Left lung (tissue), 10 donors: ENCODE data around the gene SOX11. TPM values are rescaled to one million over a fixed set of nuclear protein-coding genes. Genes with fewer than 3 reads are reported as not detected.

Source experiments
- ATAC-seq: fragments of 200-7000 bp; cut with Tn5 transposase; one replicate; pipeline ENCODE4 v1.9.1; 2020; ENCODE audit warnings: moderate library complexity
- DNase-seq, 4 donors: peaks; one replicate each; pipeline ENCODE4 v3.0.0-alpha.2; 2013 to 2020
- H3K27ac ChIP-seq, 2 donors: fragments of 200-600 bp; sonication (generic) in 1 of 2; one replicate each; pipeline versions ENCODE4 v1.5.0 to v1.8.0; 2020 to 2021
- H3K27me3 ChIP-seq, 2 donors: fragments of 200-600 bp; sonication (generic) in 1 of 2; one replicate each; pipeline versions ENCODE4 v1.5.0 to v1.8.0; 2020 to 2021
- H3K36me3 ChIP-seq, 2 donors: fragments of 200-600 bp; sonication (generic) in 1 of 2; one replicate each; pipeline versions ENCODE4 v1.5.0 to v1.8.0; 2020 to 2021
- H3K4me1 ChIP-seq, 2 donors: fragments of 200-600 bp; one replicate each; pipeline ENCODE4 v1.8.0; 2021
- H3K4me3 ChIP-seq, 2 donors: fragments of 200-600 bp; sonication (generic) in 1 of 2; one replicate each; pipeline versions ENCODE4 v1.5.0 to v1.8.0; 2020 to 2021; ENCODE audit warnings: mild to moderate bottlenecking in 1 of 2
- H3K9me3 ChIP-seq, 2 donors: fragments of 200-600 bp; sonication (generic) in 1 of 2; one replicate each; pipeline versions ENCODE4 v1.5.0 to v1.8.0; 2020 to 2021
- intact Hi-C, 2 donors: fragments of 100-400 bp; cut with DNase I; formaldehyde crosslinking; loops; one replicate each; pipeline versions ENCODE4 v1.11.2 to v1.14.2; 2022
- polyA plus RNA-seq, 6 donors: library from polyadenylated mRNA; unstranded; fragments of 120-200 nt; gene quantifications; one replicate each; pipeline ENCODE4 v1.2.1, GENCODE V29; 2013; ENCODE audit not compliant: insufficient read length in 6 of 6
- total RNA-seq, 2 donors: library from RNA; stranded (reverse); fragmentation: NEBNext Ultra II Directional; extraction: Animal tissue kit (Norgen Biotek cat#: 25700); gene quantifications; one replicate each; pipeline ENCODE4 v1.2.1, GENCODE V29; 2021
- TF ChIP-seq, protein P1 (sequence below), 2 donors: fragments of 200-600 bp; sonication (generic) in 1 of 2; IDR thresholded peaks; one replicate each; pipeline versions ENCODE4 v1.5.0 to v1.8.0; 2021; ENCODE audit warnings: antibody characterized with exemption in 2 of 2
- donor health status: DM: no; HTN: yes; CAD: no.
- donor health status: DM: no; HTN: no; CAD: no.

The SOX11 gene
- total and polyA plus RNA-seq, 8 donors, result 0.05 to 48.1 (median 42.0) TPM

GRCh38 chr2:5698134-5698533, 6.0 kb downstream of the SOX11 start:
- DNase-seq (no peak), ATAC-seq (no peak)
- Histone ChIP-seq H3K9me3 (no peaks in the 10 kb centered on the region), H3K27ac (no peak overlapping the region), H3K27me3 (peaks cover 58 to 89% of the 10 kb centered on the region in 2 donors), H3K36me3 (no peaks in the 10 kb centered on the region), H3K4me1 (peaks cover 5 to 22% of the 10 kb centered on the region in 2 donors), H3K4me3 (no peak overlapping the region)
- intact Hi-C loops, result no loop called here
- TF ChIP-seq, protein P1, sequence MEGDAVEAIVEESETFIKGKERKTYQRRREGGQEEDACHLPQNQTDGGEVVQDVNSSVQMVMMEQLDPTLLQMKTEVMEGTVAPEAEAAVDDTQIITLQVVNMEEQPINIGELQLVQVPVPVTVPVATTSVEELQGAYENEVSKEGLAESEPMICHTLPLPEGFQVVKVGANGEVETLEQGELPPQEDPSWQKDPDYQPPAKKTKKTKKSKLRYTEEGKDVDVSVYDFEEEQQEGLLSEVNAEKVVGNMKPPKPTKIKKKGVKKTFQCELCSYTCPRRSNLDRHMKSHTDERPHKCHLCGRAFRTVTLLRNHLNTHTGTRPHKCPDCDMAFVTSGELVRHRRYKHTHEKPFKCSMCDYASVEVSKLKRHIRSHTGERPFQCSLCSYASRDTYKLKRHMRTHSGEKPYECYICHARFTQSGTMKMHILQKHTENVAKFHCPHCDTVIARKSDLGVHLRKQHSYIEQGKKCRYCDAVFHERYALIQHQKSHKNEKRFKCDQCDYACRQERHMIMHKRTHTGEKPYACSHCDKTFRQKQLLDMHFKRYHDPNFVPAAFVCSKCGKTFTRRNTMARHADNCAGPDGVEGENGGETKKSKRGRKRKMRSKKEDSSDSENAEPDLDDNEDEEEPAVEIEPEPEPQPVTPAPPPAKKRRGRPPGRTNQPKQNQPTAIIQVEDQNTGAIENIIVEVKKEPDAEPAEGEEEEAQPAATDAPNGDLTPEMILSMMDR (IDR thresholded peaks at IDR 0.05), result no peak

- H3K9me3 ChIP-seq, result no peaks in the 10 kb centered on the region
- TF ChIP-seq, protein P1 (IDR thresholded peaks at IDR 0.05), result no peak
- H3K36me3 ChIP-seq, result no peaks in the 10 kb centered on the region
- ATAC-seq (no peak), DNase-seq (no peak)
- H3K4me3 ChIP-seq, result no peak overlapping the region
- peaks cover 42 to 75% of the 10 kb centered on the region in 2 donors for H3K27me3 ChIP-seq
- intact Hi-C loops, result no loop called here
- no peak overlapping the region for H3K27ac ChIP-seq
- H3K4me1 ChIP-seq, result peaks cover 5 to 15% of the 10 kb centered on the region in 2 donors
Measured at GRCh38 chr2:5699963-5700362, 7.8 kb downstream of the SOX11 start.

GRCh38 chr2:5700551-5700950, 8.4 kb downstream of the SOX11 start:
- intact Hi-C loops, result no loop called here
- Histone ChIP-seq H3K4me3 (no peak overlapping the region), H3K27me3 (peaks cover 36 to 69% of the 10 kb centered on the region in 2 donors), H3K9me3 (no peaks in the 10 kb centered on the region), H3K27ac (no peak overlapping the region), H3K36me3 (no peaks in the 10 kb centered on the region), H3K4me1 (peaks cover 5 to 15% of the 10 kb centered on the region in 2 donors)
- TF ChIP-seq, protein P1 (IDR thresholded peaks at IDR 0.05), result no peak
- DNase-seq (no peak), ATAC-seq (no peak)

DNA sequence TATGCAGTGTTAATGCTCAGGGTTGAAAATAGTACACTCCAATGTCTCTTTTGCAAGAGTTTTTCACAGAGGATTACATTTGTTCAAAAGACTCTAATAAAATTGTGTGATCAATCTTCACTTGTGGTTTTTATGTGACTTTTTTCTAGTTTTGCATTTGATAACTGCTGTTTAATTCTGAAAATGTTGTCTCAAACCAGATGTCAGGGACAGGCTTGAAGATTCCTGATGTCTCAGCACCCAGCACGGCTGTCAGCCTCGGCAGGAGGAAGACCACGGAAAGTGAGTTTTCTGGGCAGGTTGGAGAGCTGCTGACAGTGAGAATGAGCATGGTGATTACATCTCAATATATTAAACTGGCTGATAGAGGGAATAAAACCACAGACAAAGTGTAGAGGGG, 9.1 kb downstream of the SOX11 start:
- H3K36me3 ChIP-seq, result no peaks in the 10 kb centered on the region
- ATAC-seq, result no peak
- intact Hi-C loops, result no loop called here

DNA sequence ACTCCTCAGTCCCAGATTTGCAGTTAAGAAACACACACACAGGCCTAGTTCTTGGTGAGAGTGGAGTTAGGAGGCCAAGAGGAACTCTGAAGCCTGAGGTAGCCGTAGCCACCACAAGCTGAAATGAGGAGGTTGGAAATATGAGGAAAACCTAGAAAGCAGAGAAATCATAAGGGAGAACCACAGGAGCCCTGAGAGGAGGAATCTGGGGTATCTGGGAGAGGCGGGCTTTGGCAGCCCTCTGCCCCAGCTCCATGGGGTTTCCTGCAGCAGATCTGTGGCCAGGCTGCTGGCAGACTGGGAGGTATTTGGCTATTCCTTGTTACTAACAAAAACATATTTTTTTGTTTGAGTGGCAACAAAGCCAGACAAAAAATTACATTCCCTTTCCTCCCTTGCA, 11.0 kb downstream of the SOX11 start:
- no peaks in the 10 kb centered on the region for H3K36me3 ChIP-seq
- H3K9me3 ChIP-seq, result no peaks in the 10 kb centered on the region
- TF ChIP-seq, protein P1 (IDR thresholded peaks at IDR 0.05), result no peak
- H3K4me3 ChIP-seq, result no peak overlapping the region
- ATAC-seq (no peak), DNase-seq (no peak)
- H3K27me3 ChIP-seq, result peaks cover 10 to 43% of the 10 kb centered on the region in 2 donors
- no peak overlapping the region for H3K27ac ChIP-seq
- intact Hi-C loops, result no loop called here
- H3K4me1 ChIP-seq, result no peaks in the 10 kb centered on the region

More for the DNA sequence above, 9.1 kb downstream of the SOX11 start:
- Histone ChIP-seq H3K4me3 (no peak overlapping the region), H3K9me3 (no peaks in the 10 kb centered on the region), H3K27me3 (peaks cover 29 to 62% of the 10 kb centered on the region in 2 donors), H3K4me1 (peaks cover 2 to 8% of the 10 kb centered on the region in 2 donors), H3K27ac (no peak overlapping the region)
- no peak for DNase-seq
- TF ChIP-seq, protein P1 (IDR thresholded peaks at IDR 0.05), result no peak
